NCI-H460 (cell line): Measurements from ENCODE around the gene NIBAN1. TPM values are rescaled to one million over a fixed set of nuclear protein-coding genes. Genes with fewer than 3 reads are reported as not detected.

Source experiments
- DNase-seq: peaks from one replicate; pipeline ENCODE4 v3.0.0-alpha.2; 2016; ENCODE audit warnings: low read depth; ENCODE audit errors: extremely low read depth
- total RNA-seq: library from RNA; depleted of rRNA; stranded (reverse); fragments of >200 nt; shearing (Covaris generic); gene quantifications from 2 replicates; pipeline ENCODE4 v1.2.3, GENCODE V29; 2014

Gene NIBAN1
- total RNA-seq, 1 experiment from 2014 or later: 171 TPM

DNA sequence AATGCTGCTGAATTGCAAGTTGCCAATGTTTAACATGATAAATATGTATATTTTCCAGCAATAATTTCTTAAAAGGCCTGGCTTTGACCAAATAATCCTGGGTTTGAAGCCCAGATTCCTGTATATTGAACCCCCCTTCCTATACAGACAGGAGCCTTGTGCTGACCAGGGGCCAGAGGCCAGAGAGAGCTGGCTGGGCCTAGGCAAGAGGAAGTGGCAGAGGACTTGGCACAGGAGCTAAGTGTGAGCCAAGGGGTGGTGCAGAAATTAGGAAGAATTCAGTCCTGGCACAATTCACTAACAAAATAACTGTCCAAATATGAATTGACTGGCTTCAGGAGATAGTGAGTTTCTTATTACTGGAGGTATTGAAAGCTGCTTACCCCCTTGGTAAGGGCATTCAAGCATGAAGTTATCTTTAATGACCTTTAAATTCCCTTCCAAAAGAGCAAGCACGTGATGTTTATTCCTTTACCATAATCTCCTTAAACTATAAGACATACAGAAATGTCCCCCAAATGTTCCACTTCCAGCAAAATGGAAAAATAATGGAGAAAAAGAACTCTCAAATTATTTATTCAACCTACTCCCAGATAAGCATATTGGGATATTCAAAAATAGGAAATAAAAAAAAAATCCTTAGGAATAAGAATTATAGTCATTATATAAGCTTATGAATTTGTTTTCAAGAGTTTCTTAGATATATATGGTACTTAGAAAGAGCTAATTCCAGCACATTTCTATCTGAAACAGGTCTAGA is 26.6 kb downstream of the NIBAN1 start:
- DNase-seq: no peak

DNA sequence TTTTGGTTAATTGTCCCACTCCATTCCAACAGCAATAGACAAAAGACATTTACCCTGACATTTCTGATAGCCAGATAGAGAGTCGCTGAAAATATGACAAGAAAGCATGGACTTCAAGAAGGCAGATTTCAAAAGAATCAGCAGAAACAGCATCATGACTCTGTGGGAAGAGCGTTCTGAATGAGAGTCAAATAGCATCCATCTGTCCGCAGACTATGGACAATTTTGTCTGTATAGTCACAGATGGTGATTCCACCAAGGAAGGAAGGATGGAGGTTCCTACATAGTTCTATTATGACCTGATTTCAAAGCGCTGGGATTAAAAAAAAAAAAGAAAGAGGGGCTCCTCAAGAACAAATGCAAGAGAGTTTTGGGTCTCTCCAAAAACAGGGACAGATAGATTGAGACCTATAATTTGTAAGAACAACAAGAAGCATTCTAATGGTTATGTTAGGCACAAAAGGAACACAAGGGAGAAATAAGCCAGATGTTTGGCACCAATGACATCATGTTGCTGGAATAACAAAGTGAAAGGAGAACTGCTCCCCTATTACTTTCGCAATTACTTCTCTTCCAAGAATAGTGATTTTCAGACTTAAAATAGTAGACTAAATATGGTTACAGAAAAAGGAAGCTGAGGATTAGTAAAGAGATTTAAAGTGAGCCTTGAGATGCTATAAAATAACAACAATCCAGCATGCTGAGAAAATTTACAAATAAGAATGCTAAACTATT is 28.5 kb downstream of the NIBAN1 start:
- no peak for DNase-seq

DNA sequence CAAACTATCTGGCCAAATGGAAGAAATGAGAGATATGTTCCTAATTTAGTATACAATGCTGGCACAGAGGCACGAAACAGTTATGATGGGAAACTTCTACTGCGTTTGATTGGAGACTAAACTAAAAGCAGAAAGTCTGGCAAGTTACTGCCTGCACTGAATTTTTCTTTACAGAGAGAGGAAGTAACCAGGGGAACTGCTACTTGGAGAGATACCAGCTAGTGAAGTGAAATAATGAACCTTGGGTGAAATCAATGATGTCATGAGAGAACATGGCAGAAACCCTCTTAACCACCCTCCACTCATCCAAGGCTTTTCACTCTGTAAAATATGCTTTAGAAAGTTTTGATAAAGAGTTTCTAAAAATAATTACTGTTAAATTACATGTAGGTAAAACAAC is 29.3 kb downstream of the NIBAN1 start:
- DNase-seq: no peak

DNA sequence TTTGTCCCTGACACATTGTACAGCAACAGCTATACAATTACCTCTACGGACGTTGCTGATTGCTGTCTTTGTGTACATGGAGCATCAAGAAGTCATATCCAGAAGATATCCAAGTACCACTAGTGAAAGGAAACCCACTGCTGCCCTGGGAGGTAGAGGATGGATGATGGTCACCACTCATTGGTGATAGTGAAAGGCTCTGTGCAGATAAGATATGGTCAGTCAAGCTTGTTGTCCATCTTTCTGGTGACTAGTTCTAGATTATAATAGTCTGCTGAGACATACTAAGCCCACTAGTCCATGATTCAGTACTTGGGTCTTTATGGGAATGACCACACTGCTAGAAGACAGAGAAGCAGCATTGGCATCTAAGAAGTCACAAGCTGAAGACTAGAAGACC is 30.3 kb downstream of the NIBAN1 start:
- DNase-seq: no peak

DNA sequence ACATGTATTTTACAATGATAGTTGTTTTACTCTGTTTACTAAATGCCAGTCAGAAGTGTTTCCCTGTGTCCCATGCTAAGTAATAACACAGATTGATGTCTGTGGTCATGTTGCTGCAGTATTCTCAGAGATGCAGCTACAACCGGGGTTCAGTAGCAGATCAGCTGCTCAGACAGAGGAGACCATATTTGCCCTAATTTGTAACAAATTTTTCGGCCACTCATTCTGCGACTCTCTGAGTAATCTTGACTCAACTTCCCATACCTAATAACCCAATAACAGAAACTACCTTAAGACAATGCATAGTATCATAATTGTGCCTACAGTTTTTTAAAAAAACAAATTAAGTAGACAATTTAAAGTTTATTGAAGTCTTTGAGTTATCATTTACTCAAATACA is 32.6 kb downstream of the NIBAN1 start:
- DNase-seq: no peak

DNA sequence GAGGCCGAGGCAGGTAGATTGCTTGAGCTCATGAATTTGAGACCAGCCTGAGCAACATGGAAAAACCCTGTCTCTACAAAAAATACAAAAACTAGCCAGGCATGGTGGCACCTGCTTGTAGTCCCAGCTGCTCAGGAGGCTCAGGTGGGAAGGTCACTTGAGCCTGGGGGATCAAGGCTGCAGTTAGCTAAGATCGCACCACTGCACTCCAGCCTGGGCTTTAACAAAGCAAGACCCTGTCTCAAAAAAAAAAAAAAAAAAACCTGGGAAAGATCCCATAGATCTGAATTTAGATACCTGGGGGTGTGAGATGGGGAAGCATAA is 32.9 kb downstream of the NIBAN1 start:
- no peak for DNase-seq

DNA sequence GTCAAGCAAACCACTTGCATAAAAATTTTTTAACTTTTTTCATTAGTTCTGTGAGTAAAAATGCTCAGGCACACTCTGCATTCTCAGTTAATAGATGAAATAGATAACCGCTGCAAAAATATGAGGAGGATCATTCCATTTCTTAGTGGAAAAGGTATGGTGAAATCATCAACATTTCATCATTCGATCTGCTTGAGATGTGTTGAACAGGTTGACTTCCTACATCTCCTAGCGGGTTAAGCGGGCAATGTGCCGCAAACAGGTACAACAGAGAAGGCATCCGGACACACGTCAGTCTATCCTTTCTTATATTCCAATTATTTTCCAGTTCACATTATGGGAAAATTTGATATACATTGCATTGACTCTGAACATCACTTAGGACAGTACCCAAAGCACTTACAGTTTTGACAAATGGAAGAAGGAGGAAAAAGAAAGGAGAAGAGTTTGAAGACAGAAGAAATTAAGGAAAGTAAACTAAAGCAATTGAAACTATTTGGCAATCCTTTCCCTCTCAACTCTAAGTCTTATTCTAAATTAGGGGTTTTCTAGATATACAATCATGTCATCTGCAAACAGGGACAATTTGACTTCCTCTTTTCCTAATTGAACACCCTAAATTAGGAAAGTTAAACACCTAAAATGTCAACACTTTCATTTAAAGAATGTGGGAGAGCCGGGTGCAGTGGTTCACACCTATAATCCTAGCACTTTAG is 33.5 kb downstream of the NIBAN1 start:
- DNase-seq: no peak

DNA sequence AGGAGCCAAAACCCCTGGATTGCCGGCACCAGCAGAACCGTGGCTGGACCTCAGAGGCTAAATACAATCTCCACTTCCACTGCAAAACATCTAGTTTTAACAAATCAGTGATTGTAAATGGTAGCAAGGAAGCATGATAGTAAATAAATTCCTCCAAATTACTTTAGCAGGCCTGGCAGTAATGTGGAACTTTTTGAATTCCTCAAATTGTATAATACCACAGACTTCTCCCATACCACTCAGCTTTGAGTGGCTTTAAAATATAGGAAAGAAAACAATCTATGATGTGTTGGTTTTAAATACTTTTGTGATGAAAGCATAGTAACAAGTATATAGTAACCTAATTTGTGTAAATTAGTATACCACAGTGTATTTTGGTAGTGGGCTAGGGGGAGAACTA is 34.1 kb downstream of the NIBAN1 start:
- no peak for DNase-seq

DNA sequence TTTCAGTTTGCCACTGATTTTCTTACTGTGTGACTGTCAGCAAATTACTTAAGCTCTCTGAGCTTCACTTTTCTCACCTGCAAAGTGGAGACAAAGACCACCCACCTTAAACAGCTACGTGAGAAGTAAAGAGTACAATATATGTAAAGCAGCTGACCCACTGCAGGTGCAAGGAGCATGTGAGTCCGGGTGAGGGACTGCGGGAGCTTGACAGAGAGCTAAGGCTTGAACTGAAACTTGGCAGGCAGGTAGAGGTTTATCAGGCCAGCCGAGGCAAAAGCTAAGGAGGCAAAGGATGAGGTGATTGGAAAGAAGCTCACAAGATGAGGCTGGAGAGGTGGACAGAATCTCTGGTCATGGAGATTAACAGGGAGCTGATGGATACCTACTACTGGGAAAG is 36.6 kb downstream of the NIBAN1 start:
- no peak for DNase-seq

DNA sequence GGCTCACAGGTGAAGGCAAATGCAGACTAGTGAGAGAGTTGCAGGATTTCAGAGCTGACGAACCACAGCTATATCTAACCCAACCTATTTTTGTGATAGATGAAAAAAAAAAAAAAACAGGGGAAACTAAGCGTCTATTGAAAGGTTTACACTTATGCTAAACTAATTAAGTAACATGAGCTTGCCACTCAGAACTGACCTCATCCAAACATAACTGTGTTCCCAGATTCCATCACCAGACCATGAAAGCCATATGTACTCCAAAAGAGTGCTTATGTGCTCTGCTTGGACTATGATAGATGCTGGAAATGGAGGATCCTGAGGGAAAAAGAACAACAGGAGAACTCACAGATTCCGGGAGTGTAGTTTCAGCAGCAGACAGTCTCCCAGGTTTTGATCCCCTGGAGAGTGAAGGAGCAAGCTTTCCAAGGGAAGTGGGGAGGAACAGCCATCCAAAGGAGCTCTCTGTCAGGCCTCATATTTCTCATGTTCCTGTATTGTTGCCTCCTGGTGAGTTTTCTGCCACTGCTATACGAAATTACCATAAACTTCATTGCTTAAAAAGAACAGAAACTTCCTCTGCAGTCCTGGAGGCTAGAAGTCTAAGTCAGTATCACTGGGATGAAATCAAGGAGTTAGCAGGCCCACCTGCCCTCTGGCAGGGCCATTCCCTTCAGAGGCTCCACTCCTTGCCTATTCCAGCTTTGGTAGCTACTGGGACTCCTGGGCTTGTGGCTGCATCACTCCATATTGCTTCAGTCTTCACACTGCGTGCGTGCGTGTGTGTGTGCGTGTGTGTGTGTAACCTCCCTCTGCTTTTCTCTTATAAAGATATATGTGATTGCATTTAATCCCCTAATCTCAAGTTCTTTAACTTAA is 38.1 kb downstream of the NIBAN1 start:
- no peak for DNase-seq

DNA sequence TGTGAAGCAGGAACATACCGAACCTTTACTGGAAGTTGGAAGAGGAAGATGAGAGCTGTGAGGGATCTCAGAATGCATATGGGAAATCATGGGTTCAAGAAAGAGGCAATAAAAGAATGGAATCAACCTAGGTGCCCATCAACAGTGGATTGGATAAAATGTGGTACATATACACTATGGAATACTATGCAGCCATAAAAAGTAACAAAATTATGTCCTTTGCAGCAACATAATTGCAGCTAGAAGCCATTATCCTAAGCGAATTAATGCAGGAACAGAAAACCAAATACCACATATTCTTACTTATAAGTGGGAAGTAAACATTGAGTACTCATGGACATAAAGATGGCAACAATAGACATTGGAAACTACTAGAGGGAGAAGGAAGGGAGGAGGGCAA is 40.4 kb downstream of the NIBAN1 start:
- no peak for DNase-seq

DNA sequence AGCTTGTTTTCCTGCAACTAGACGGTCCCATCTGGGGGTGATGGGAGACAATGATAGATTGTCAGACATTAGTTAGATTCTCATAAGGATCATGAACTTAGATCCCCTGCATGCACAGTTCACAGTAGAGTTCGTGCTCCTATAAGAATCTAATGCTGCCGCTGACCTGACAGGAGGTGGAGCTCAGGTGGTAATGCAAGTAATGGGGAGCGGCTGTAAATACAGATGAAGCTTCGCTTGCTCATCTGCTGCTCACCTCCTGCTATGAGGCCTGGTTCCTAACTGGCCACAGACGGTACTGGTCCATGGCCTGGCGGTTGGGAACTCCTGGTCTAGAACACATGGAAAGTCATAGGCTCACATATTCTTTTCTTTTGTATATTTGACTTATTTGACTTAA is 42.0 kb downstream of the NIBAN1 start:
- no peak for DNase-seq

DNA sequence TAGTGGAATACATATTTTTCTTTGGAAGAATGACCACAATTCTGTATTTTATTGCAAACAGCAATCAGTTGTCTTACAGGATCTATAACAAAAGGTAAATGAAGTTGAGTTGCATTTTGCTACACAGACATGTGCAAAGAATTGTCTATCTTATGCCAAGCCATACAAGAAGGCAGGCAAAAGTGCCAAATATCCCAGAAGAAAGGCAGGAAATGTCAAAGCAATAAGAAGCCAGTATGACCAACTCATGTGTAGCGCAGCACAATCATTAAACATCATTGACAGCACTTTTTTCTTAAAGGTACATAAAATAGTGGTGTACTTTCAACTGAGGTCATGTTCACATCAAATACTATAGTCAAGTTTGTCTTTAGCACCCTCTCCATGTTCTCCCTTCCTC is 42.7 kb downstream of the NIBAN1 start:
- no peak for DNase-seq

DNA sequence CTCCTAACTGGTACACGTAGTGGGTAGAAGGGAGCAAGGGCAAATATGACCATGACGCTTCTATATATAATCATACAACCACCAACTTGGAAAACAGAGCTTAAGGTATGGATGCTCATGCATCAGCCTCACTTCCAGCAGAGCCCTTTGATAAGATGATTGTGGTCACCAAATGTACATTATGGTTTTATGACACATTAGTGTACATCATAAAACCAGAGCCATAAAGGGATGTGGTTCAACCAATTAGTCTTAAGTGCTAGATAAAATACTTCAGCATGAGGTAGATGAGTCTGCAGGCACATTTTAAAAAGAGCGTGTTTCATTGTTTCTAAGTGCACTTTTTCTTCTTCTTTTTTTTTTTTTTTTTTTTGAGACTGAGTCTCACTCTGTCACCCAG is 43.7 kb downstream of the NIBAN1 start:
- no peak for DNase-seq

DNA sequence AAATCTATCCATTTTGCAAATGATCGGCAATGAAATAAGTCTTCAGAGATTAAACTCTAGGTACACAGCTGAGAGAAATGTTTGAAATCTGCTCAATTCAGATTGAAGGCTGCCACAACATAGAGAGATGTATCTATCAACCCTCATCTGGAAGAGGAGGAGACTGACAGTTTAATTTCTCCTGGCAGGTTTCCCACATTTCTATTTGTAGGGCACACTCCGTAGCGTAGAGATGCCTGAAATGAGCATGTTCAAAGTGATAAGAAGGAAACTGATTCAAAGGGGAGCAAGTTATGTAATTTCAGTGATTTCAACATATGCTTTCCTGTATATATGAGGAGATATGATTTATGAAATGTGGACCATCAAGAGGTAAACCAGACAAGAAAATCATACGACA is 44.1 kb downstream of the NIBAN1 start:
- DNase-seq: no peak

DNA sequence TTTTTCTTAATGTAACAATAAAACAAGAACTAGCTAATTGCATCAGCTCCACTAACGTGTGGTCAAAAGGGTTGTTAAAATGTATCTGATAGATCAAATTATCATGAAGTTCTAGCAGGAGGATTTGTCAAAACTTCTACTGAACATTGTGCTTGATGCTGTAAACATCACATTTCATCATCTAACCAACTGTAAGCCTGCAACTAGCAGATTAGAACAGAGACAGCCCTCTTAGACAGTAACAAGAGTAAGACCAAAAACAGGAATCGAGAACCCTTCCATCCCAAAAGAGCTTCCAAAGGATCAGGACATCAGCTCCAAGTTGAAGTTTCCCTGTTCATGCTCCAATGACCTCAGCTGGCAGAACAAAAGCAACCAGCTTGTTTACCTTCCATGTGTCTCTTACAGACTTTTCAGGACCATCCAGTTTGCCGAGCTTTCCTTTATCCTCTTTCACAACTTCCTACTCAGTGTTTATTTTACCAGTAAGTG is 44.6 kb downstream of the NIBAN1 start:
- no peak for DNase-seq

DNA sequence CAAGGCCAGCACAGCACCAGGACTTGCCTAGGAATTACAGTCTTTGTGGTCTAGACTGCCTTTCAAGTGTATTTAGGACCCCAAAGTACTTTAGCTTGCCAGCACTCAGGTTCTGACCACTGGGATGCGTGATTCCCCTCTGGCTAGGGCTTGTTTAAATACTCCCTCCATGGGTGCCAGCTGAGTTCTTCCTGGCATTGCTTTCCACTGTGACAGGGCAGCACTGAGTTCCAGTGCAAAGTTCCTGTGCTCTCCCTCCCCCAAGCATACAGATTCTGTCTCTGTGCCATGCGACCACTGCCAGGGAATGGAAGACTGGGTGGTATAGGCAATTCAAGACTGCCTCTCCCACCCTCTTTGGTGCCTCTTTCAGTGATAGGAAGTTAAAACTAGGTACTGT is 45.9 kb downstream of the NIBAN1 start:
- no peak for DNase-seq
